Measurements from ENCODE around the gene COL9A3. TPM values are rescaled to one million over a fixed set of nuclear protein-coding genes. Genes with fewer than 3 reads are reported as not detected.

The COL9A3 gene
- total RNA-seq, 1 donor = not detected

GRCh38 chr20:62812181-62812906, 4.5 kb upstream of the COL9A3 start:
- TF ChIP-seq, protein P1, sequence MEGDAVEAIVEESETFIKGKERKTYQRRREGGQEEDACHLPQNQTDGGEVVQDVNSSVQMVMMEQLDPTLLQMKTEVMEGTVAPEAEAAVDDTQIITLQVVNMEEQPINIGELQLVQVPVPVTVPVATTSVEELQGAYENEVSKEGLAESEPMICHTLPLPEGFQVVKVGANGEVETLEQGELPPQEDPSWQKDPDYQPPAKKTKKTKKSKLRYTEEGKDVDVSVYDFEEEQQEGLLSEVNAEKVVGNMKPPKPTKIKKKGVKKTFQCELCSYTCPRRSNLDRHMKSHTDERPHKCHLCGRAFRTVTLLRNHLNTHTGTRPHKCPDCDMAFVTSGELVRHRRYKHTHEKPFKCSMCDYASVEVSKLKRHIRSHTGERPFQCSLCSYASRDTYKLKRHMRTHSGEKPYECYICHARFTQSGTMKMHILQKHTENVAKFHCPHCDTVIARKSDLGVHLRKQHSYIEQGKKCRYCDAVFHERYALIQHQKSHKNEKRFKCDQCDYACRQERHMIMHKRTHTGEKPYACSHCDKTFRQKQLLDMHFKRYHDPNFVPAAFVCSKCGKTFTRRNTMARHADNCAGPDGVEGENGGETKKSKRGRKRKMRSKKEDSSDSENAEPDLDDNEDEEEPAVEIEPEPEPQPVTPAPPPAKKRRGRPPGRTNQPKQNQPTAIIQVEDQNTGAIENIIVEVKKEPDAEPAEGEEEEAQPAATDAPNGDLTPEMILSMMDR (IDR thresholded peaks at IDR 0.05; ENCODE audit: extremely low read depth, low read depth, low read length) = no peak
- Histone ChIP-seq H3K4me1 (ENCODE audit: insufficient read depth, low read length) (peaks cover 10% of the 10 kb centered on the region), H3K27ac (ENCODE audit: low read depth, low read length) (no peak overlapping the region), H3K79me2 (ENCODE audit: insufficient read depth, low read length) (peaks cover 11% of the 10 kb centered on the region), H3K36me3 (ENCODE audit: insufficient read depth, low read length) (peaks cover 40% of the 10 kb centered on the region), H3K4me3 (ENCODE audit: insufficient read depth, low read length) (no peak overlapping the region), H4K20me1 (ENCODE audit: insufficient read depth, low read length) (peaks cover 36% of the 10 kb centered on the region), H2AFZ (ENCODE audit: low read length) (no peak overlapping the region), H3K27me3 (ENCODE audit: insufficient read depth, low read length) (peaks cover 29% of the 10 kb centered on the region), H3K4me2 (ENCODE audit: insufficient read depth, low read length) (no peak overlapping the region), H3K9me3 (ENCODE audit: low read depth, low read length) (no peaks in the 10 kb centered on the region)
- no peak for DNase-seq (ENCODE audit: insufficient read length, low spot score, missing footprints)

- Histone ChIP-seq H2AFZ (ENCODE audit: low read length) (no peak overlapping the region), H3K79me2 (ENCODE audit: insufficient read depth, low read length) (peaks cover 6% of the 10 kb centered on the region), H3K4me1 (ENCODE audit: insufficient read depth, low read length) (peaks cover 10% of the 10 kb centered on the region), H3K27me3 (ENCODE audit: insufficient read depth, low read length) (peaks cover 34% of the 10 kb centered on the region), H3K4me3 (ENCODE audit: insufficient read depth, low read length) (no peak overlapping the region), H3K36me3 (ENCODE audit: insufficient read depth, low read length) (peaks cover 36% of the 10 kb centered on the region), H3K27ac (ENCODE audit: low read depth, low read length) (no peak overlapping the region), H3K9me3 (ENCODE audit: low read depth, low read length) (no peaks in the 10 kb centered on the region), H4K20me1 (ENCODE audit: insufficient read depth, low read length) (peaks cover 31% of the 10 kb centered on the region), H3K4me2 (ENCODE audit: insufficient read depth, low read length) (no peak overlapping the region)
- TF ChIP-seq, protein P1 (IDR thresholded peaks at IDR 0.05; ENCODE audit: extremely low read depth, low read depth, low read length) = no peak
- DNase-seq (ENCODE audit: insufficient read length, low spot score, missing footprints) = no peak
These were observed 4.0 kb upstream of the COL9A3 start for GRCh38 chr20:62812907-62813200.

DNA sequence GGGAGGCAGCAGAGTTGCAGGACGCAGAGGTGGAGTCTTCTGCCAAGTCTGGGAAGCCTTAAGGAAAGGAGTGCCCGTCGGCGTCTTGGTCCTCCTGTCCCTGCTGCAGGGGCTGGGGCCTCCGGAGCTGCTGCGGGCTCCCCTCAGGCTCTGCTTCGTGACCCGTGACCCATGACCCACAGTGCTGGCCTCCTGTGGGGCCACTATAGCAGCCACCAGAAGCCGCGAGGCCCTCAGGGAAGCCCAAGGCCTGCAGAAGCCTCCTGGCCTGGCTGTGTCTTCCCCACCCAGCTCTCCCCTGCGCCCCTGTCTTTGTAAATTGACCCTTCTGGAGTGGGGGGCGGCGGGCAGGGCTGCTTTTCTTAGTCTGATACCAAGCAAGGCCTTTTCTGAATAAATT, 3.3 kb upstream of the COL9A3 start:
- TF ChIP-seq, protein P1 (IDR thresholded peaks at IDR 0.05; ENCODE audit: extremely low read depth, low read depth, low read length) = no peak
- DNase-seq (ENCODE audit: insufficient read length, low spot score, missing footprints) = no peak
- Histone ChIP-seq H3K36me3 (ENCODE audit: insufficient read depth, low read length) (peaks cover 28% of the 10 kb centered on the region), H2AFZ (ENCODE audit: low read length) (no peak overlapping the region), H3K27ac (ENCODE audit: low read depth, low read length) (no peak overlapping the region), H3K79me2 (ENCODE audit: insufficient read depth, low read length) (peaks cover 2% of the 10 kb centered on the region), H3K27me3 (ENCODE audit: insufficient read depth, low read length) (peaks cover 41% of the 10 kb centered on the region), H4K20me1 (ENCODE audit: insufficient read depth, low read length) (peaks cover 25% of the 10 kb centered on the region), H3K4me3 (ENCODE audit: insufficient read depth, low read length) (no peak overlapping the region), H3K4me2 (ENCODE audit: insufficient read depth, low read length) (no peak overlapping the region), H3K4me1 (ENCODE audit: insufficient read depth, low read length) (peaks cover 13% of the 10 kb centered on the region), H3K9me3 (ENCODE audit: low read depth, low read length) (no peaks in the 10 kb centered on the region)

GRCh38 chr20:62814060-62814708, 2.7 kb upstream of the COL9A3 start:
- TF ChIP-seq, protein P1 (IDR thresholded peaks at IDR 0.05; ENCODE audit: extremely low read depth, low read depth, low read length) = no peak
- H2AFZ ChIP-seq (ENCODE audit: low read length) = no peak overlapping the region
- H3K27ac ChIP-seq (ENCODE audit: low read depth, low read length) = no peak overlapping the region
- H3K9me3 ChIP-seq (ENCODE audit: low read depth, low read length) = no peaks in the 10 kb centered on the region
- peaks cover 22% of the 10 kb centered on the region for H4K20me1 ChIP-seq (ENCODE audit: insufficient read depth, low read length)
- peaks cover 19% of the 10 kb centered on the region for H3K4me1 ChIP-seq (ENCODE audit: insufficient read depth, low read length)
- peaks cover 24% of the 10 kb centered on the region for H3K36me3 ChIP-seq (ENCODE audit: insufficient read depth, low read length)
- DNase-seq (ENCODE audit: insufficient read length, low spot score, missing footprints) = no peak
- H3K27me3 ChIP-seq (ENCODE audit: insufficient read depth, low read length) = peaks cover 41% of the 10 kb centered on the region
- no peak overlapping the region for H3K4me2 ChIP-seq (ENCODE audit: insufficient read depth, low read length)
- H3K79me2 ChIP-seq (ENCODE audit: insufficient read depth, low read length) = peaks cover 2% of the 10 kb centered on the region
- no peak overlapping the region for H3K4me3 ChIP-seq (ENCODE audit: insufficient read depth, low read length)
